Mucosa of descending colon (tissue), 3 donors: Measurements from ENCODE around the gene CYTIP. TPM values are rescaled to one million over a fixed set of nuclear protein-coding genes. Genes with fewer than 3 reads are reported as not detected.

Source experiments
- ATAC-seq: fragments of 200-7000 bp; cut with Tn5 transposase; one replicate; pipeline ENCODE4 v1.9.1; 2020; ENCODE audit warnings: mild to moderate bottlenecking, moderate library complexity
- DNase-seq, 3 donors: peaks; one replicate each; pipeline ENCODE4 v3.0.0-alpha.2; 2020
- H3K36me3 ChIP-seq: fragments of 200-600 bp; one replicate; pipeline ENCODE4 v1.8.0; 2021; ENCODE audit warnings: low read depth, mild to moderate bottlenecking
- H3K4me1 ChIP-seq: fragments of 200-600 bp; one replicate; pipeline ENCODE4 v1.8.0; 2021; ENCODE audit warnings: low read depth, mild to moderate bottlenecking
- H3K4me3 ChIP-seq: fragments of 200-600 bp; one replicate; pipeline ENCODE4 v1.8.0; 2021; ENCODE audit warnings: mild to moderate bottlenecking
- H3K9me3 ChIP-seq: fragments of 200-600 bp; one replicate; pipeline ENCODE4 v1.8.0; 2021; ENCODE audit warnings: mild to moderate bottlenecking
- intact Hi-C, 2 donors: fragments of 100-400 bp; cut with DNase I in 1 of 2; cut with micrococcal nuclease in 1 of 2; formaldehyde crosslinking; loops; one replicate each; pipeline versions ENCODE4 v1.11.0 to v1.11.1; 2022; cut with DNase I, micrococcal nuclease
- total RNA-seq, 3 donors: library from RNA; stranded (reverse); fragmentation: NEBNext Ultra II Directional in 2 of 3; extraction: Animal tissue kit (Norgen Biotek cat#: 25700) in 2 of 3; gene quantifications; one replicate each; pipeline versions ENCODE4 v1.2.1 to v1.2.4, GENCODE V29; 2021 to 2023
- TF ChIP-seq, protein P1 (sequence below): fragments of 200-600 bp; IDR thresholded peaks from one replicate; pipeline ENCODE4 v1.8.0; 2022; ENCODE audit warnings: antibody characterized with exemption, mild to moderate bottlenecking
- donor health status: DM: no; HTN: no; CAD: no; lungs with moderate emphysema.
- donor health status: DM: no; HTN: no; CAD: no.
- donor health status: DM: no; HTN: yes; CAD: no.

CYTIP gene
- total RNA-seq, 3 donors from 2014 or later, result 4.7 to 11.5 (median 5.8) TPM

DNA sequence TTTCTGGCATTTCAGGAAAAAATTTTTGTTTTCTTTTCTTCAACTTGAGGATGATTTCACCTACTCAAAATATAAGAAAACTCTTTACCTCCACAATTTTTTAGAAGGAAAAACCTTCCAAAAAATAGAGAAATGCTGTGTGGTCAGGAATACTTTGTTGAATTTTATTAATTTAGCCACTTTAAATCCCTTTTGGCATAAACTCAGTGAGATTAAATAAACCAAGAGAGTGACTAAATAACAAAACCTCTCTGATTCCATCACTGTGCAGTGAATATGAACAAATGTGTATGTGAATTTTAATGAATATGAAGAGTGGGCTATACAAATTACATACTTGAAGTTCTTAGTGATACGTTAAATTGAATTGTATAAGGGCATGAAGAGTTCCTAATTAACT is 25.8 kb upstream of the CYTIP start:
- intact Hi-C loops, result no loop called here
- TF ChIP-seq, protein P1, sequence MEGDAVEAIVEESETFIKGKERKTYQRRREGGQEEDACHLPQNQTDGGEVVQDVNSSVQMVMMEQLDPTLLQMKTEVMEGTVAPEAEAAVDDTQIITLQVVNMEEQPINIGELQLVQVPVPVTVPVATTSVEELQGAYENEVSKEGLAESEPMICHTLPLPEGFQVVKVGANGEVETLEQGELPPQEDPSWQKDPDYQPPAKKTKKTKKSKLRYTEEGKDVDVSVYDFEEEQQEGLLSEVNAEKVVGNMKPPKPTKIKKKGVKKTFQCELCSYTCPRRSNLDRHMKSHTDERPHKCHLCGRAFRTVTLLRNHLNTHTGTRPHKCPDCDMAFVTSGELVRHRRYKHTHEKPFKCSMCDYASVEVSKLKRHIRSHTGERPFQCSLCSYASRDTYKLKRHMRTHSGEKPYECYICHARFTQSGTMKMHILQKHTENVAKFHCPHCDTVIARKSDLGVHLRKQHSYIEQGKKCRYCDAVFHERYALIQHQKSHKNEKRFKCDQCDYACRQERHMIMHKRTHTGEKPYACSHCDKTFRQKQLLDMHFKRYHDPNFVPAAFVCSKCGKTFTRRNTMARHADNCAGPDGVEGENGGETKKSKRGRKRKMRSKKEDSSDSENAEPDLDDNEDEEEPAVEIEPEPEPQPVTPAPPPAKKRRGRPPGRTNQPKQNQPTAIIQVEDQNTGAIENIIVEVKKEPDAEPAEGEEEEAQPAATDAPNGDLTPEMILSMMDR, result no peak
- Histone ChIP-seq H3K36me3 (no peaks in the 10 kb centered on the region), H3K9me3 (no peaks in the 10 kb centered on the region), H3K4me1 (no peaks in the 10 kb centered on the region), H3K4me3 (no peak overlapping the region)
- DNase-seq, result no peak
- ATAC-seq, result no peak

GRCh38 chr2:157468931-157469708 is 25.2 kb upstream of the CYTIP start:
- no peaks in the 10 kb centered on the region for H3K36me3 ChIP-seq

DNA sequence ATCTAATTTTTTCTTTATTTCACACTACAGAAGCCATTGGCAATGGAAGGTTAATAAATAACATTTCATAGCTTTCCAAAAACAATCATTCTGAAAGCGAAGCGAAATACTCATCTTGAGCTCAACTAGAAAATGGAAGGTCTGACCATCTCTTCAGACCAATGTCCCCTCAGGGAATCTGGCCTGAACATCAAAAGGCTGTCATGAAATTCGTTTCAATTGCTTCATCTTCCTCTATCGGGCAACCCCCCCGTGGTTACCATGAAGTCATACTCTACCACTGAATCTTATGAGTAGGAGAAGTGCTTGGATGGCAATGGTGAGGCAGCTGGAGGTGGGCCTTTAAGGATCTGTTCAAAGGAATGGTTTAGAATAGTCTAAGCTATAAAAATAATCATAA is 22.9 kb upstream of the CYTIP start:
- H3K9me3 ChIP-seq, result no peaks in the 10 kb centered on the region
- intact Hi-C loops, result no loop called here
- TF ChIP-seq, protein P1, result no peak
- DNase-seq (no peak), ATAC-seq (no peak)
- no peaks in the 10 kb centered on the region for H3K36me3 ChIP-seq
- H3K4me1 ChIP-seq, result no peaks in the 10 kb centered on the region
- no peak overlapping the region for H3K4me3 ChIP-seq

More at GRCh38 chr2:157468931-157469708, 25.2 kb upstream of the CYTIP start:
- intact Hi-C loops, result no loop called here
- no peak overlapping the region for H3K4me3 ChIP-seq
- no peaks in the 10 kb centered on the region for H3K4me1 ChIP-seq
- H3K9me3 ChIP-seq, result no peaks in the 10 kb centered on the region
- no peak for DNase-seq
- peak; percentile 80 for ATAC-seq
- TF ChIP-seq, protein P1, result no peak

DNA sequence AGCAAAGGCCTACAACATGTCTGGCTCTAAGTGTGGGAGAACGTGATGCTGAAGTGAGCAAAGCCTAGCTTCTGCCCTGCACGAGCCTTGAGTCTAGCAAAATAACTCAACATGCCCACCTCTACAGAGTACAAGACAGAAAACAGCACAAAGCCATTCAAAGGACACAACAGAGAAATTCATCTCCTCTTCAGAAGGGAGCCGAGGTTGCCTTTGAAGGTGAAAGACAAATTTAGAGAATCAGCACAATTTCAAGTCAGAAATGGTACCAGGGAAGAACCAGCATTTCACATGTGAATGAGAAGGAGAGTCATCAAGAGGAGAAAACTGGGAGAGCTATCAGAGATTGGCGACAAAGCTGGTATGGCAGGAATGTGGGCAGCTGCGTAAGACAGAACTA is 21.7 kb upstream of the CYTIP start:
- no peaks in the 10 kb centered on the region for H3K9me3 ChIP-seq
- TF ChIP-seq, protein P1, result no peak
- ATAC-seq (no peak), DNase-seq (no peak)
- no peaks in the 10 kb centered on the region for H3K36me3 ChIP-seq
- intact Hi-C loops, result no loop called here
- no peak overlapping the region for H3K4me3 ChIP-seq
- H3K4me1 ChIP-seq, result no peaks in the 10 kb centered on the region

GRCh38 chr2:157463002-157463401 is 19.1 kb upstream of the CYTIP start:
- intact Hi-C loops, result no loop called here

More at GRCh38 chr2:157463002-157463401, 19.1 kb upstream of the CYTIP start:
- TF ChIP-seq, protein P1, result no peak
- no peaks in the 10 kb centered on the region for H3K9me3 ChIP-seq
- H3K36me3 ChIP-seq, result no peaks in the 10 kb centered on the region
- DNase-seq (no peak), ATAC-seq (no peak)
- no peak overlapping the region for H3K4me3 ChIP-seq
- no peaks in the 10 kb centered on the region for H3K4me1 ChIP-seq
